Measurements from ENCODE around the gene RBMS1. TPM values are rescaled to one million over a fixed set of nuclear protein-coding genes. Genes with fewer than 3 reads are reported as not detected.

The RBMS1 gene
- total and polyA plus RNA-seq, 2 donors (not counting 1 experiment from before 2014, with no cell fraction given) = 18.0 to 36.7 TPM

DNA sequence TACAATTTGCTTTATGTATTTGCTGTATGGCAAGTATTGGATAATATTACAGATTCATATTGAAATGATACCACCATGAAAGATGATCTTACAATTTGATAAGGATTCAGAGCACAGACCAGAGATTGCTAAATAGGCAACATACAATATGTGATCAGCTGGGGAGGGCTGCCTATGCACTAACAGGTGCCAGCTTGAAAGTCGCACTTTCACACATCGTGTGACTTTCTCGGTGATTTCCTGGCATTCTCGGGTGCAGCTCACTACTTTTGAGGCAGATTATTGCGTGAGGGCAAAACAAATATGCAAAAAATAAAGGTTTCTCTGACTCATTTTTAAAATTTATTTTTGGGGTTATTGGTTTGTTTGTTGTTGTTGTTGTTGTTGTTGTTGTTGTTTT lies 36.0 kb downstream of the RBMS1 start:
- Histone ChIP-seq H3K36me3 (replicated peaks in 1 of 2; ENCODE audit: control extremely low read depth in 1 of 2, control insufficient read depth in 1 of 2, extremely low read depth in 1 of 2, insufficient read depth in 2 of 2, low read length in 1 of 2) (no peaks in the 10 kb centered on the region), H2AFZ (ENCODE audit: insufficient read depth, low read depth, low read length, poor library complexity, severe bottlenecking) (no peak overlapping the region), H3K9ac (ENCODE audit: low read length) (no peak overlapping the region), H3K27me3 (replicated peaks in 1 of 4; ENCODE audit: control extremely low read depth in 1 of 4, control insufficient read depth in 3 of 4, insufficient read depth in 4 of 4, low read length in 3 of 4) (no peaks in the 10 kb centered on the region), H3K79me2 (ENCODE audit: control insufficient read depth, insufficient read depth, low read length) (no peaks in the 10 kb centered on the region), H3K4me3 (ENCODE audit: control extremely low read depth in 1 of 5, extremely low read depth in 1 of 5, insufficient read depth in 1 of 5, low read depth in 2 of 5, low read length in 4 of 5) (no peak overlapping the region), H4K20me1 (ENCODE audit: control insufficient read depth, insufficient read depth, low read length, poor library complexity, severe bottlenecking) (no peaks in the 10 kb centered on the region), H3K27ac (ENCODE audit: low read length in 2 of 2) (no peak overlapping the region), H3K4me1 (ENCODE audit: control insufficient read depth in 2 of 2, insufficient read depth in 2 of 2, low read length in 2 of 2) (no peaks in the 10 kb centered on the region), H3K4me2 (replicated peaks; ENCODE audit: low read depth, low read length, poor library complexity, severe bottlenecking) (no peak overlapping the region), H3K9me3 (ENCODE audit: control extremely low read depth in 1 of 3, control insufficient read depth in 2 of 3, insufficient read depth in 1 of 3, low read length in 2 of 3) (no peaks in the 10 kb centered on the region)
- ChIA-PET POLR2A (no interaction called here), CTCF (interaction anchor here (1.3 kb wide), 1 partner anchor 30 kb away, joined by 3 read pairs; no protein-coding TSS in a partner anchor)
- Mint-ChIP-seq H3K4me1 (no peaks in the 10 kb centered on the region), H3K27me3 (peaks cover 8% of the 10 kb centered on the region), H3K4me3 (no peak overlapping the region), H3K9me3 (ENCODE audit: insufficient read depth) (no peaks in the 10 kb centered on the region), H3K27ac (no peak overlapping the region)
- TF ChIP-seq, protein P1, sequence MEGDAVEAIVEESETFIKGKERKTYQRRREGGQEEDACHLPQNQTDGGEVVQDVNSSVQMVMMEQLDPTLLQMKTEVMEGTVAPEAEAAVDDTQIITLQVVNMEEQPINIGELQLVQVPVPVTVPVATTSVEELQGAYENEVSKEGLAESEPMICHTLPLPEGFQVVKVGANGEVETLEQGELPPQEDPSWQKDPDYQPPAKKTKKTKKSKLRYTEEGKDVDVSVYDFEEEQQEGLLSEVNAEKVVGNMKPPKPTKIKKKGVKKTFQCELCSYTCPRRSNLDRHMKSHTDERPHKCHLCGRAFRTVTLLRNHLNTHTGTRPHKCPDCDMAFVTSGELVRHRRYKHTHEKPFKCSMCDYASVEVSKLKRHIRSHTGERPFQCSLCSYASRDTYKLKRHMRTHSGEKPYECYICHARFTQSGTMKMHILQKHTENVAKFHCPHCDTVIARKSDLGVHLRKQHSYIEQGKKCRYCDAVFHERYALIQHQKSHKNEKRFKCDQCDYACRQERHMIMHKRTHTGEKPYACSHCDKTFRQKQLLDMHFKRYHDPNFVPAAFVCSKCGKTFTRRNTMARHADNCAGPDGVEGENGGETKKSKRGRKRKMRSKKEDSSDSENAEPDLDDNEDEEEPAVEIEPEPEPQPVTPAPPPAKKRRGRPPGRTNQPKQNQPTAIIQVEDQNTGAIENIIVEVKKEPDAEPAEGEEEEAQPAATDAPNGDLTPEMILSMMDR (IDR thresholded peaks at IDR 0.05) = no peak
- no peak for TF ChIP-seq EZH2 (IDR thresholded peaks at IDR 0.05; ENCODE audit: borderline replicate concordance, insufficient read depth, low read depth, low read length, poor library complexity, severe bottlenecking)
- ATAC-seq (ENCODE audit: low read depth) (no peak), DNase-seq (no peak)
- WGBS (ENCODE audit: insufficient coverage) = 94% methylated on average over 4 of the region's 5 CpGs
- intact Hi-C loops (cut with micrococcal nuclease) = no loop called here

DNA sequence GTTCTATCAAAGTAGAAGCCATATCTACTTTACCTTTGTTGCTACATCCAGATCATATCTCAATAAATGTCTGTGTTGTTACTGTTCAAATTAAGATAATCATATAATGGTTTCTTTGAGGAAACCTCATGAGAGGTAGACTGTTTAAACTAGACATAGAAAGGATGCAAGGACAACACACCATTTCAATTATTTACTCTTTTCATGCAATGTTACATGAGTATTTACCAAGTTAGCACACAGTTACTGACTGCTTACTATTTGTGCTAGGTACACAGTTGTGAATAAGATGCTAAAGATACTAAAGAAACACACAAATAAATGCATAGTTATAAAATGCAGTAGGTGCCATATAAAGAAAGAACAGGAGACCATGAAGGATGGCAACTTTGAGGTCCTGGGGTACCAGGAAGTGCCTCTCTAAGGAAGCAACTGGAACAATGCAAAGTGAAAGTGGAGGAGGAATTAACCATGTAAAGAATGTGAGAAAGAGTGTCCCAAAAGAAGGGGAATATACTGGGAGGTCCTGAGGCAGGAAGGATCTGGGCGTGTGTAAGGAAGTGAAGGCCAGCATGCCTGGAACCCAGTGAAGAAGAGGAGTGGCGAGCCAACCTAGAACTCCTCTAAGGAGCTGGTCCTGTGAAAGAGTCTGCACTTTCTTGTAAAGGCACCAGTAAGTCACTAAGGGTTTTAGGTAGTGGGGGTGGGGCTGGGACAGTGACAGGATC lies 39.4 kb downstream of the RBMS1 start:
- 79% methylated on average over 1 of the region's 2 CpGs for whole genome bisulfite sequencing (ENCODE audit: insufficient coverage)
- intact Hi-C loops (cut with micrococcal nuclease) = no loop called here
- no peak overlapping the region for H3K4me3 ChIP-seq (ENCODE audit: control extremely low read depth in 1 of 5, extremely low read depth in 1 of 5, insufficient read depth in 1 of 5, low read depth in 2 of 5, low read length in 4 of 5)
- ChIA-PET CTCF (interaction anchor here (0.7 kb wide), 1 partner anchor 25 kb away, joined by 3 read pairs; no protein-coding TSS in a partner anchor), POLR2A (no interaction called here)
- Mint-ChIP-seq H3K27me3 (peaks cover 8% of the 10 kb centered on the region), H3K9me3 (ENCODE audit: insufficient read depth) (no peaks in the 10 kb centered on the region), H3K4me3 (no peak overlapping the region), H3K4me1 (no peaks in the 10 kb centered on the region), H3K27ac (no peak overlapping the region)
- no peaks in the 10 kb centered on the region for H3K79me2 ChIP-seq (ENCODE audit: control insufficient read depth, insufficient read depth, low read length)
- no peaks in the 10 kb centered on the region for H3K36me3 ChIP-seq (replicated peaks in 1 of 2; ENCODE audit: control extremely low read depth in 1 of 2, control insufficient read depth in 1 of 2, extremely low read depth in 1 of 2, insufficient read depth in 2 of 2, low read length in 1 of 2)
- H3K27me3 ChIP-seq (replicated peaks in 1 of 4; ENCODE audit: control extremely low read depth in 1 of 4, control insufficient read depth in 3 of 4, insufficient read depth in 4 of 4, low read length in 3 of 4) = no peaks in the 10 kb centered on the region
- no peak for ATAC-seq (ENCODE audit: low read depth)
- H3K4me2 ChIP-seq (replicated peaks; ENCODE audit: low read depth, low read length, poor library complexity, severe bottlenecking) = no peak overlapping the region
- no peaks in the 10 kb centered on the region for H3K9me3 ChIP-seq (ENCODE audit: control extremely low read depth in 1 of 3, control insufficient read depth in 2 of 3, insufficient read depth in 1 of 3, low read length in 2 of 3)
- H4K20me1 ChIP-seq (ENCODE audit: control insufficient read depth, insufficient read depth, low read length, poor library complexity, severe bottlenecking) = no peaks in the 10 kb centered on the region
- H3K9ac ChIP-seq (ENCODE audit: low read length) = no peak overlapping the region
- DNase-seq = no peak
- TF ChIP-seq, protein P1 (IDR thresholded peaks at IDR 0.05) = no peak
- no peak for TF ChIP-seq EZH2 (IDR thresholded peaks at IDR 0.05; ENCODE audit: borderline replicate concordance, insufficient read depth, low read depth, low read length, poor library complexity, severe bottlenecking)
- H3K4me1 ChIP-seq (ENCODE audit: control insufficient read depth in 2 of 2, insufficient read depth in 2 of 2, low read length in 2 of 2) = no peaks in the 10 kb centered on the region
- no peak overlapping the region for H2AFZ ChIP-seq (ENCODE audit: insufficient read depth, low read depth, low read length, poor library complexity, severe bottlenecking)
- H3K27ac ChIP-seq (ENCODE audit: low read length in 2 of 2) = no peak overlapping the region
